Measurements from ENCODE around the gene TSC22D1.

GRCh38 chr13:44537248-44537647 is 38.9 kb downstream of the TSC22D1 start:
- TF ChIP-seq CTCF (IDR thresholded peaks at IDR 0.05): no peak
- TF ChIP-seq EZH2 (IDR thresholded peaks at IDR 0.05): no peak
- no peak for TF ChIP-seq EZH2phosphoT487 (IDR thresholded peaks at IDR 0.05)

Data from neural progenitor cell (in vitro differentiated cells).